ENCODE measurements around the gene HOXA5. TPM values are rescaled to one million over a fixed set of nuclear protein-coding genes. Genes with fewer than 3 reads are reported as not detected.

The HOXA5 gene
- total RNA-seq, 1 experiment from 2014 or later: 7.5 TPM

DNA sequence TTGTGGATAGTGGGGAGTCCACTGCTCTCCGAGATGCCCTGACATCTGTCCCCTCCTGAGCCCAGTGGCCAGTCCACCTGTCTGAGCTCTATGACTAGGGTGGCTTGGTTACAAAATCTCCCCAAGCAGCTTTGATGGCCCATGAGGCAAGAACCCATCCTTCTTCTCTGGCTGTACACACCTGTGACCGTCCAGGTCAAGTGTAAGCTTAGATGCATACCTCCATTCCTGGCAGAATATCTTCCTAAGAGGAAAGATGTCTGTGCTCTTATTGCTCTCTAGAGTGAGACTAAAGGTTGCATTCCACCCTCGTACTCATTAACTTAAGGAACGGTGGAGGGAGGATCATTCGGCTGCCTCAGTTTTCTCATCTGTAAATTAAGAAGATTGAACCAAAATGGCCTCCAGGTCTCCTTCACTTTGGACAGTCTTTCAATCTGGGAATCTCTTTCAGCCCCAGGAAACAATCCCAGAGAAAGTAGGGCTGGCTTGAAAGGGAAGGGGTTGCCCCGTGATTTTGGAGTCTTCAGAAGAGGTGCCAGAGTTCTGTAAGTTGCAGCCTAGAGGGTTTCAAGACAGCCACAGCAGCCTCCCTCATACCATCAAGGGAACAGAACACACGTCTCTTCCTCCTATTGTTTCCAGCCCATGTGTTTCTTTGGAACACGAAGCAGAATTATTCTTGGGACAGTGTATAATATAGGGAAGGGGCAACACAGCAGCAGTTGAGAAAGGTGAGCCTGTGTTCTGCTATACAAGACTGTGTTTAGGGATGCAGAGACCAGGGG lies 18.4 kb downstream of the HOXA5 start:
- Histone ChIP-seq H3K9me2 (replicated peaks; ENCODE audit: low read length) (no peaks in the 10 kb centered on the region), H3K4me2 (ENCODE audit: low read length) (no peak overlapping the region), H3K4me1 (ENCODE audit: insufficient read depth, low read length) (0 out of 2 replicates have a peak, but pooled peaks cover 10% of the 10 kb centered on the region), H3K27me3 (ENCODE audit: low read length) (no peaks in the 10 kb centered on the region), H3K27ac (ENCODE audit: low read length) (no peak overlapping the region), H2AFZ (ENCODE audit: low read length) (no peak overlapping the region), H3K9ac (ENCODE audit: low read length) (no peak overlapping the region), H4K20me1 (ENCODE audit: low read length) (no peaks in the 10 kb centered on the region), H3K4me3 (ENCODE audit: low read length) (no peak overlapping the region), H3K79me2 (ENCODE audit: low read length) (peaks cover 26% of the 10 kb centered on the region), H3K9me3 (ENCODE audit: low read length) (no peaks in the 10 kb centered on the region), H3K36me3 (ENCODE audit: low read depth, low read length) (no peaks in the 10 kb centered on the region), H3F3A (ENCODE audit: low read length, unreplicated experiment) (no peaks in the 10 kb centered on the region)
- BruUV-seq (replicated peaks): no TSS peak
- ATAC-seq: no peak
- intact Hi-C loops (cut with micrococcal nuclease): no loop called here
- TF ChIP-seq EZH2 (IDR thresholded peaks at IDR 0.05; ENCODE audit: low read length, unreplicated experiment): no peak
- TF ChIP-seq, protein P1, sequence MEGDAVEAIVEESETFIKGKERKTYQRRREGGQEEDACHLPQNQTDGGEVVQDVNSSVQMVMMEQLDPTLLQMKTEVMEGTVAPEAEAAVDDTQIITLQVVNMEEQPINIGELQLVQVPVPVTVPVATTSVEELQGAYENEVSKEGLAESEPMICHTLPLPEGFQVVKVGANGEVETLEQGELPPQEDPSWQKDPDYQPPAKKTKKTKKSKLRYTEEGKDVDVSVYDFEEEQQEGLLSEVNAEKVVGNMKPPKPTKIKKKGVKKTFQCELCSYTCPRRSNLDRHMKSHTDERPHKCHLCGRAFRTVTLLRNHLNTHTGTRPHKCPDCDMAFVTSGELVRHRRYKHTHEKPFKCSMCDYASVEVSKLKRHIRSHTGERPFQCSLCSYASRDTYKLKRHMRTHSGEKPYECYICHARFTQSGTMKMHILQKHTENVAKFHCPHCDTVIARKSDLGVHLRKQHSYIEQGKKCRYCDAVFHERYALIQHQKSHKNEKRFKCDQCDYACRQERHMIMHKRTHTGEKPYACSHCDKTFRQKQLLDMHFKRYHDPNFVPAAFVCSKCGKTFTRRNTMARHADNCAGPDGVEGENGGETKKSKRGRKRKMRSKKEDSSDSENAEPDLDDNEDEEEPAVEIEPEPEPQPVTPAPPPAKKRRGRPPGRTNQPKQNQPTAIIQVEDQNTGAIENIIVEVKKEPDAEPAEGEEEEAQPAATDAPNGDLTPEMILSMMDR (conservative IDR thresholded peaks at IDR 0.05; ENCODE audit: low read depth, low read length): no peak
- no peak for TF ChIP-seq EZH2phosphoT487 (IDR thresholded peaks at IDR 0.05; ENCODE audit: borderline replicate concordance, low read length)
- ChIA-PET CTCF (no interaction called here), POLR2A (ENCODE audit: unreplicated experiment) (no interaction called here)
- no peak for DNase-seq

DNA sequence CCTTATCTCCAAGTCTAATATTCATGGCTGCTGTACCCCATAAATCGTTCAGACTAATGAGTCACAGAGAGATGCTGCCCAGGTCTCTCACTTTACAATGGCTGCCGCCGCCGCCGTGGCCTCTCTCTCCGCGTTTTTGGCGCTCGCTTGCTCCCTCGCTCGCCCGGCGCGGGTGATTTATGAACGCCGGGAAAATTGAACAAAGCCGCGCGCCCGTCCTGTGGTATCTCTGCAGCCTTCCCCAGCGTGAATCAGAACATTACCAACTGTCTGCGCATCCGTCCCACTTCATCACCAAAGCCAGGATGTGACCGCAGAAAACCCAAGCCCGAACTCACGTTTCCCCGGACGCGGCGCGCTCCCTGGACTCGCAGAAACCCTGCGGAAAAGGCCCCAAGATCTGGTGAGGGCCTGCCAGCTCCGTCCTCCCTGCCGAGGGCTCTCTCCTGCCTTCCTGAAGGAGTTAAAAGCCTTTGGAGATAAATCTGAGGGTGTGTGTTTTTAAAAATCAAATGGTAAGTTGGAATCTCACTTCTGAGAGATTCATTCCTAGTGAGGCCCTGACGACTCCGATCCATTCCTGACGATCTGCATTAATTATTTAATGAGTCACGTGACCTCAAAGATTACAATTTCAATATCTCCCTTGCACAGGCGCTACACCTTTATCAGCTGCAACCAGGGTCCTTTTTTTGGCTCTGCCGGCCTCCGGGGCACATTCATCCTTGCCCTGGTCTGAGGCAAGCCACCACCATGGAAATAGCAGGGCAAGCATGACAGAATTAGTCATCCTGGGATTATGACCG lies 19.2 kb downstream of the HOXA5 start:
- H3K4me2 ChIP-seq (ENCODE audit: low read length): no peak overlapping the region
- H3K36me3 ChIP-seq (ENCODE audit: low read depth, low read length): no peaks in the 10 kb centered on the region
- intact Hi-C loops (cut with micrococcal nuclease): no loop called here
- CTCF ChIA-PET: no interaction called here
- H3K9ac ChIP-seq (ENCODE audit: low read length): no peak overlapping the region
- DNase-seq (no peak), ATAC-seq (no peak)
- no TSS peak for BruUV-seq (replicated peaks)
- no peaks in the 10 kb centered on the region for H3K9me2 ChIP-seq (replicated peaks; ENCODE audit: low read length)
- H3K79me2 ChIP-seq (ENCODE audit: low read length): peaks cover 20% of the 10 kb centered on the region
- no peaks in the 10 kb centered on the region for H3K9me3 ChIP-seq (ENCODE audit: low read length)
- H3K4me3 ChIP-seq (ENCODE audit: low read length): no peak overlapping the region
- H3K4me1 ChIP-seq (ENCODE audit: insufficient read depth, low read length): 0 out of 2 replicates have a peak, but pooled peaks cover 4% of the 10 kb centered on the region
- no peaks in the 10 kb centered on the region for H3K27me3 ChIP-seq (ENCODE audit: low read length)
- no peak overlapping the region for H3K27ac ChIP-seq (ENCODE audit: low read length)
- POLR2A ChIA-PET (ENCODE audit: unreplicated experiment): no interaction called here
- TF ChIP-seq EZH2phosphoT487 (IDR thresholded peaks at IDR 0.05; ENCODE audit: borderline replicate concordance, low read length) (no peak), EZH2 (IDR thresholded peaks at IDR 0.05; ENCODE audit: low read length, unreplicated experiment) (no peak)
- TF ChIP-seq, protein P1 (conservative IDR thresholded peaks at IDR 0.05; ENCODE audit: low read depth, low read length): no peak
- H2AFZ ChIP-seq (ENCODE audit: low read length): no peak overlapping the region
- no peaks in the 10 kb centered on the region for H4K20me1 ChIP-seq (ENCODE audit: low read length)
- H3F3A ChIP-seq (ENCODE audit: low read length, unreplicated experiment): no peaks in the 10 kb centered on the region

Data from PC-3 (cell line).